NT2/D1 (cell line): ENCODE measurements around the gene PTPN14.

Source experiments
- SUZ12 ChIP-seq: IDR thresholded peaks from 2 replicates; pipeline ENCODE4 v1.6.1; 2011; ENCODE audit not compliant: insufficient read length, insufficient read depth; ENCODE audit errors: extremely low read depth
- YY1 ChIP-seq: IDR thresholded peaks from 2 replicates; pipeline ENCODE4 v1.6.1; 2011; ENCODE audit not compliant: insufficient read length, insufficient read depth

DNA sequence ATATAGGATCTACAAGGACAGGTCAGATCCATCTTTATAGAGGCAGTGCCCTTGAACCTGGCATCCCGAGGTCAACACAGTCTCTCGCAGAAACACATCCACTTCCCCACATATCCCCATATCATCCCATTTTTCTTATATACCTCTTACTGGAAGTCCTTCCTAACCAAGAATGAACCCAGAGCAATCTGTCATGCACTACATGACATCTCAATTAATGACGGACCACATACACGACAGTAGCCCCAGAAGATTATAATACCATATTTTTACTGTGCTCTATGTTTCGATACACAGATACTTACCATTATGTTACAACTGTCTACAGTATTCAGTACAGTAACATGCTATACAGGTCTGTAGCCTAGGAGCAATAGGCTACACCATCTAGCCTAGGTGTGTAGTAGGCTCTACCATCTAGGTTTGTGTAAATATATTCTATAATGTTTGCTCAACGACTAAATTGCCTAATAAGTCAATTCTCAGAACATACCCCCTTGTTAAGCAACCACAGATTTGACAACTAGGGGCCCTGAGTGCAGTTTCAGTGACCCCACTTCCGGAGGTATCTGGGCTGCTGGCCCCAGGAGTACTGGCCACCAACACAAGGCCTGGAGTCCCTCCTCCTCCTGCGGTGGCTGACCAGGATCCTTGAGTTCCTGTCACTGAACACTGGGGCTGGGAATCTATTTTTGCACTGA is 28.1 kb downstream of the PTPN14 start:
- TF ChIP-seq YY1 (no peak), SUZ12 (no peak)
